PC-9 (cell line): Measurements from ENCODE around the gene GULP1. TPM values are rescaled to one million over a fixed set of nuclear protein-coding genes. Genes with fewer than 3 reads are reported as not detected.

Experiments used
- BruUV-seq: library from RNA; stranded (reverse); fragments of 400-500 nt; replicated peaks from 2 replicates; lab custom pipeline; 2021; lab: Mats Ljungman, UMichigan
- CTCF ChIA-PET: fragments of 300-600 bp; sonication (Branson Sonifier 250); formaldehyde crosslinking; loops from one replicate; lab custom pipeline; 2022; ENCODE audit warnings: antibody characterized with exemption; lab: Charles Lee
- POLR2A ChIA-PET: fragments of 300-600 bp; sonication (Branson Sonifier 250); formaldehyde crosslinking; loops from one replicate; lab custom pipeline; 2022; ENCODE audit warnings: antibody characterized with exemption; ENCODE audit not compliant: unreplicated experiment; lab: Charles Lee
- DNase-seq, 2 experiments: peaks; one replicate each; pipeline versions ENCODE4 v3.0.0 to v3.0.0-alpha.2; 2015 to 2022; ENCODE audit warnings: mixed read lengths in 1 of 2
- H2AFZ ChIP-seq: fragments of 200-600 bp; sonication (generic); 2 replicates; pipeline ENCODE4 v1.8.1; 2017; ENCODE audit warnings: antibody characterized with exemption
- H3F3A ChIP-seq: fragments of 200-600 bp; sonication (generic); 2 replicates; pipeline ENCODE4 v1.8.1; 2017; ENCODE audit warnings: antibody characterized with exemption, mild to moderate bottlenecking, low read depth; ENCODE audit not compliant: insufficient read depth
- H3K27ac ChIP-seq: fragments of 200-600 bp; sonication (generic); 2 replicates; pipeline ENCODE4 v1.6.1; 2016; ENCODE audit warnings: mixed run types
- H3K27me3 ChIP-seq: fragments of 200-600 bp; sonication (generic); 2 replicates; pipeline ENCODE4 v1.6.1; 2016; ENCODE audit warnings: low read depth, mixed run types; ENCODE audit not compliant: insufficient read depth
- H3K36me3 ChIP-seq: fragments of 200-600 bp; sonication (generic); 2 replicates; pipeline ENCODE4 v1.6.1; 2016; ENCODE audit warnings: low read depth, mixed run types
- H3K4me1 ChIP-seq: fragments of 200-600 bp; sonication (generic); replicated peaks from 2 replicates; pipeline ENCODE4 v1.6.1; 2016; ENCODE audit warnings: mixed run types; ENCODE audit not compliant: insufficient read depth
- H3K4me2 ChIP-seq: fragments of 200-600 bp; sonication (generic); 2 replicates; pipeline ENCODE4 v1.6.1; 2017; ENCODE audit warnings: mixed run types
- H3K4me3 ChIP-seq: fragments of 200-600 bp; sonication (generic); 2 replicates; pipeline ENCODE4 v1.6.1; 2016; ENCODE audit warnings: mixed run types
- H3K79me2 ChIP-seq: fragments of 200-600 bp; sonication (generic); 2 replicates; pipeline ENCODE4 v1.6.1; 2017; ENCODE audit warnings: low read depth, mixed run types
- H3K9me2 ChIP-seq: fragments of 200-600 bp; sonication (generic); 2 replicates; pipeline ENCODE4 v1.8.1; 2017; ENCODE audit warnings: mild to moderate bottlenecking; ENCODE audit not compliant: insufficient read depth
- H3K9me3 ChIP-seq: fragments of 200-600 bp; sonication (generic); 2 replicates; pipeline ENCODE4 v1.8.1; 2016; ENCODE audit warnings: low read depth; ENCODE audit not compliant: insufficient read depth
- H4K20me1 ChIP-seq: fragments of 200-600 bp; sonication (generic); 2 replicates; pipeline ENCODE4 v1.8.1; 2017; ENCODE audit not compliant: insufficient read depth
- CTCF ChIP-seq: fragments of 200-600 bp; sonication (generic); conservative IDR thresholded peaks from 2 replicates; pipeline ENCODE4 v1.6.1; 2017; ENCODE audit warnings: mixed run types, antibody characterized with exemption, mild to moderate bottlenecking, moderate library complexity
- EZH2 ChIP-seq: fragments of 200-600 bp; sonication (generic); IDR thresholded peaks from 2 replicates; pipeline ENCODE4 v1.8.0; 2017; ENCODE audit warnings: antibody characterized with exemption, low read depth
- intact Hi-C: fragments of 100-400 bp; cut with micrococcal nuclease; formaldehyde crosslinking; loops from one replicate; pipeline ENCODE4 v1.10.0; 2022; ENCODE audit not compliant: unreplicated experiment
- total RNA-seq: library from RNA; stranded (reverse); gene quantifications from 2 replicates; pipeline ENCODE4 v1.2.3, GENCODE V29; 2021

The GULP1 gene
- total RNA-seq, 1 experiment from 2014 or later: 38.0 TPM

DNA sequence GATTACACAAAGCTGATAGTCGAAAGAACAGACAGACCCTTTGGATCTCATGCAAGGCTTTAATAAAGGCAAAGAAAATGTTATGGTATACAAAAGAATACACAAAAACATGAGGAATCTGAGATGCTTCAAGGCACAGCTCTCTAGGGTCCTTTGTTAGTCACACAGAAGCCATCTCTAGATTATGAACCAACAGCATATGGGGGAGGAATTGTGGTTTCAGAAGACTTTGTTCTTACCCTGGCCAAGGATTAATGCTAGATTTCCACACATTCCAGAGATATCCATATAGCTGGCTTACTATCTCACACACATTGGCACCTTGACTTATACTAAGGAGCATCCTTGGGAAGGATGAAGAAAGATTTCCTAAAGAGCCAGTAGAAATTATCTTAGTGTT is 206.1 kb downstream of the GULP1 start:
- Histone ChIP-seq H3K27me3 (no peaks in the 10 kb centered on the region), H3K9me2 (no peaks in the 10 kb centered on the region), H3K79me2 (no peaks in the 10 kb centered on the region), H3K4me2 (no peak overlapping the region), H3K9me3 (no peaks in the 10 kb centered on the region), H2AFZ (no peak overlapping the region), H3K27ac (no peak overlapping the region), H3F3A (no peaks in the 10 kb centered on the region), H3K4me3 (no peak overlapping the region), H4K20me1 (no peaks in the 10 kb centered on the region), H3K36me3 (no peaks in the 10 kb centered on the region), H3K4me1 (no peaks in the 10 kb centered on the region)
- CTCF ChIA-PET: no interaction called here
- BruUV-seq: no TSS peak
- DNase-seq: no peak
- TF ChIP-seq CTCF (no peak), EZH2 (no peak)
- intact Hi-C loops: no loop called here
- POLR2A ChIA-PET: no interaction called here

GRCh38 chr2:188503975-188504374 is 212.3 kb downstream of the GULP1 start:
- intact Hi-C loops: no loop called here
- POLR2A ChIA-PET: no interaction called here

GRCh38 chr2:188506843-188507242 is 215.2 kb downstream of the GULP1 start:
- H2AFZ ChIP-seq: no peak overlapping the region
- POLR2A ChIA-PET: no interaction called here
- H4K20me1 ChIP-seq: no peaks in the 10 kb centered on the region
- H3K27me3 ChIP-seq: no peaks in the 10 kb centered on the region
- CTCF ChIA-PET: interaction anchor here (0.7 kb wide), 1 partner anchor 61 kb away, joined by 3 read pairs; no protein-coding TSS in a partner anchor
- no peak overlapping the region for H3K27ac ChIP-seq
- intact Hi-C loops: no loop called here
- H3K4me2 ChIP-seq: no peak overlapping the region
- no peaks in the 10 kb centered on the region for H3K4me1 ChIP-seq
- H3K79me2 ChIP-seq: no peaks in the 10 kb centered on the region
- no peaks in the 10 kb centered on the region for H3K9me2 ChIP-seq
- no TSS peak for BruUV-seq
- no peak overlapping the region for H3K4me3 ChIP-seq
- no peaks in the 10 kb centered on the region for H3K36me3 ChIP-seq
- H3K9me3 ChIP-seq: no peaks in the 10 kb centered on the region
- TF ChIP-seq CTCF (no peak), EZH2 (no peak)
- H3F3A ChIP-seq: no peaks in the 10 kb centered on the region
- DNase-seq: no peak

More at GRCh38 chr2:188503975-188504374, 212.3 kb downstream of the GULP1 start:
- TF ChIP-seq EZH2 (no peak), CTCF (no peak)
- no peaks in the 10 kb centered on the region for H3K36me3 ChIP-seq
- CTCF ChIA-PET: no interaction called here
- no peaks in the 10 kb centered on the region for H3F3A ChIP-seq
- no peak overlapping the region for H3K4me3 ChIP-seq
- no peaks in the 10 kb centered on the region for H3K79me2 ChIP-seq
- H3K27ac ChIP-seq: no peak overlapping the region
- H3K4me1 ChIP-seq: no peaks in the 10 kb centered on the region
- BruUV-seq: no TSS peak
- no peaks in the 10 kb centered on the region for H4K20me1 ChIP-seq
- H2AFZ ChIP-seq: no peak overlapping the region
- H3K4me2 ChIP-seq: no peak overlapping the region
- DNase-seq: no peak
- no peaks in the 10 kb centered on the region for H3K9me3 ChIP-seq
- no peaks in the 10 kb centered on the region for H3K27me3 ChIP-seq
- H3K9me2 ChIP-seq: no peaks in the 10 kb centered on the region
